Neutrophil (primary cell): Measurements from ENCODE around the gene TMOD4.

ENCODE experiments used
- H3K27ac ChIP-seq: fragments of 200-600 bp; sonication (generic); 2 replicates; pipeline ENCODE4 v1.5.1; 2016; ENCODE audit warnings: mild to moderate bottlenecking, moderate library complexity
- H3K27me3 ChIP-seq: fragments of 200-600 bp; sonication (generic); 2 replicates; pipeline ENCODE4 v1.6.0; 2016; ENCODE audit warnings: mild to moderate bottlenecking
- H3K36me3 ChIP-seq: fragments of 200-600 bp; sonication (generic); 2 replicates; pipeline ENCODE4 v1.5.1; 2017
- H3K4me1 ChIP-seq, 2 experiments: fragments of 200-600 bp in 1 of 2; sonication (generic) in 1 of 2; 1 replicate in 1 of 2; 2 replicates in 1 of 2; pipeline versions ENCODE4 v1.5.1 to v1.6.1; 2013 to 2016; ENCODE audit warnings: low read depth in 1 of 2, low read length in 1 of 2, mild to moderate bottlenecking in 1 of 2, moderate library complexity in 1 of 2; ENCODE audit not compliant: control insufficient read depth in 1 of 2, insufficient read depth in 1 of 2
- H3K4me3 ChIP-seq, 2 experiments: fragments of 200-600 bp in 1 of 2; sonication (generic) in 1 of 2; 1 replicate in 1 of 2; 2 replicates in 1 of 2; pipeline ENCODE4 v1.5.1; 2013 to 2016; ENCODE audit warnings: low read depth in 1 of 2, low read length in 1 of 2, mild to moderate bottlenecking in 1 of 2, moderate library complexity in 1 of 2
- H3K9me3 ChIP-seq: fragments of 200-600 bp; sonication (generic); 2 replicates; pipeline ENCODE4 v1.5.1; 2016
- CTCF ChIP-seq: fragments of 200-600 bp; sonication (generic); IDR thresholded peaks from 2 replicates; pipeline ENCODE4 v1.5.1; 2016; ENCODE audit warnings: antibody characterized with exemption

The TMOD4 gene

GRCh38 chr1:151187205-151187604 is 11.4 kb upstream of the TMOD4 start:
- no peak for TF ChIP-seq CTCF
- Histone ChIP-seq H3K27me3 (peaks cover 4% of the 10 kb centered on the region), H3K4me3 (no peak overlapping the region), H3K9me3 (no peaks in the 10 kb centered on the region), H3K36me3 (peaks cover 36% of the 10 kb centered on the region), H3K27ac (no peak overlapping the region), H3K4me1 (peaks cover 10 to 17% of the 10 kb centered on the region in 2 experiments)

- Histone ChIP-seq H3K27ac (no peak overlapping the region), H3K4me1 (peaks cover 6% of the 10 kb centered on the region in 2 experiments), H3K9me3 (no peaks in the 10 kb centered on the region), H3K27me3 (no peaks in the 10 kb centered on the region), H3K36me3 (peaks cover 66% of the 10 kb centered on the region), H3K4me3 (no peak overlapping the region)
- TF ChIP-seq CTCF: no peak
Measured at GRCh38 chr1:151184211-151184610, 8.4 kb upstream of the TMOD4 start.

- TF ChIP-seq CTCF: no peak
- Histone ChIP-seq H3K4me1 (no peaks in the 10 kb centered on the region), H3K27me3 (no peaks in the 10 kb centered on the region), H3K4me3 (no peak overlapping the region), H3K36me3 (peaks cover 96% of the 10 kb centered on the region), H3K9me3 (no peaks in the 10 kb centered on the region), H3K27ac (no peak overlapping the region)
Measured at GRCh38 chr1:151176514-151177045, 799 bp upstream of the TMOD4 start.

GRCh38 chr1:151175041-151175741 is 590 bp downstream of the TMOD4 start:
- Histone ChIP-seq H3K4me3 (no peak overlapping the region), H3K27me3 (no peaks in the 10 kb centered on the region), H3K4me1 (no peaks in the 10 kb centered on the region), H3K27ac (no peak overlapping the region), H3K36me3 (peaks cover 96% of the 10 kb centered on the region), H3K9me3 (no peaks in the 10 kb centered on the region)
- TF ChIP-seq CTCF: no peak

- H3K27me3 ChIP-seq: no peaks in the 10 kb centered on the region
- no peaks in the 10 kb centered on the region for H3K9me3 ChIP-seq
- no peak overlapping the region for H3K4me3 ChIP-seq
- peaks cover 91% of the 10 kb centered on the region for H3K36me3 ChIP-seq
- no peak for TF ChIP-seq CTCF
- H3K4me1 ChIP-seq: peaks cover 10 to 12% of the 10 kb centered on the region in 2 experiments
- no peak overlapping the region for H3K27ac ChIP-seq
Measured at GRCh38 chr1:151171190-151171589, 4.6 kb downstream of the TMOD4 start.
